Ishikawa (cell line): ENCODE measurements around the gene BNIP5.

Source experiments
- CEBPB ChIP-seq: IDR thresholded peaks from 2 replicates; pipeline ENCODE4 v1.6.1; 2012
- CREB1 ChIP-seq: IDR thresholded peaks from 2 replicates; pipeline ENCODE4 v1.6.1; 2012; ENCODE audit warnings: low read depth
- EGR1 ChIP-seq: IDR thresholded peaks from 2 replicates; pipeline ENCODE4 v1.6.1; 2012
- EP300 ChIP-seq: IDR thresholded peaks from 2 replicates; pipeline ENCODE4 v1.6.1; 2012; ENCODE audit warnings: borderline replicate concordance
- FOXM1 ChIP-seq: IDR thresholded peaks from 2 replicates; pipeline ENCODE4 v1.6.1; 2012; ENCODE audit warnings: low read depth, borderline replicate concordance
- NFIC ChIP-seq: IDR thresholded peaks from 2 replicates; pipeline ENCODE4 v1.6.1; 2012
- RAD21 ChIP-seq: IDR thresholded peaks from 2 replicates; pipeline ENCODE4 v1.6.1; 2012; ENCODE audit warnings: low read depth
- REST ChIP-seq: IDR thresholded peaks from 2 replicates; pipeline ENCODE4 v1.6.1; 2012; ENCODE audit warnings: low read depth, mild to moderate bottlenecking
- TAF1 ChIP-seq: IDR thresholded peaks from 2 replicates; pipeline ENCODE4 v1.6.1; 2012; ENCODE audit warnings: low read depth, mild to moderate bottlenecking
- TCF12 ChIP-seq: IDR thresholded peaks from 2 replicates; pipeline ENCODE4 v1.6.1; 2012; ENCODE audit warnings: low read depth
- TEAD4 ChIP-seq: IDR thresholded peaks from 2 replicates; pipeline ENCODE4 v1.6.1; 2012
- USF1 ChIP-seq: IDR thresholded peaks from 2 replicates; pipeline ENCODE4 v1.6.1; 2012
- YY1 ChIP-seq: IDR thresholded peaks from 2 replicates; pipeline ENCODE4 v1.6.1; 2012; ENCODE audit warnings: low read depth
- ZBTB7A ChIP-seq: IDR thresholded peaks from 2 replicates; pipeline ENCODE4 v1.6.1; 2012; ENCODE audit warnings: low read depth
- TF ChIP-seq, protein P1 (sequence below): IDR thresholded peaks from 2 replicates; pipeline ENCODE4 v1.6.1; 2012

The BNIP5 gene

DNA sequence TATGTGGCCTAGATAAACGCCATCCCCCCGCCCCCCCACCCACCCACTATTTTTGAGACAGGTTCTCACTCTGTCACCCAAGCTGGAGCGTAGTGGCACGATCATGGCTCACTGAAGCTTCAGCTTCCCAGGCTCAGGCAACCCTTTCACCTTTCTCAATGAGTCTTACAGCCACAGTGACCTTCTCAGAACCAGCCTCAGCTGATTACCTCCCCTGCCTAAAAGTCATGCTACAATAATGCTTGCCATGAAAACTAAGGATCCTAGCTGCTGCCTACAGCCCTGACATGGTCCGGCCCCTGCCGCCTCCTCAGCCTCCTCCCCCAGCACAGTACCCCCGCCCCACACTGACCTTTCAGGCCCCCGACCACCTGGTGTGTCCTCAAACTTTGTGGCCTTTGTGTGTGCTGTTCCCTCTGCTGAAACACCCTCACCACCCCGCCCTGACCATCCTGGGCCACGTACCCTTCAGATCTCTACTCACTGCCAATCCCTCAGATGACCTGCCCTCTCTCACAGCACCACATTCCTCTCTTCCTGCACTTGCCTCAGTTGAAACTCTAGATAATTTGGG, 35.5 kb downstream of the BNIP5 start:
- TF ChIP-seq ZBTB7A = no peak

- no peak for TF ChIP-seq EP300
- no peak for TF ChIP-seq CEBPB
- no peak for TF ChIP-seq USF1
- no peak for TF ChIP-seq TAF1
- no peak for TF ChIP-seq FOXM1
- TF ChIP-seq, protein P1, sequence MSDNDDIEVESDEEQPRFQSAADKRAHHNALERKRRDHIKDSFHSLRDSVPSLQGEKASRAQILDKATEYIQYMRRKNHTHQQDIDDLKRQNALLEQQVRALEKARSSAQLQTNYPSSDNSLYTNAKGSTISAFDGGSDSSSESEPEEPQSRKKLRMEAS = no peak
- TF ChIP-seq YY1 = no peak
- TF ChIP-seq CREB1 = no peak
- TF ChIP-seq RAD21 = no peak
- TF ChIP-seq NFIC = no peak
- TF ChIP-seq REST = no peak
- no peak for TF ChIP-seq EGR1
- TF ChIP-seq TCF12 = no peak
- no peak for TF ChIP-seq TEAD4
- no peak for TF ChIP-seq ZBTB7A
Observed at GRCh38 chr6:36298027-36298426, 38.7 kb downstream of the BNIP5 start.

- TF ChIP-seq EP300 (no peak), EGR1 (no peak), FOXM1 (no peak), ZBTB7A (no peak), TAF1 (no peak), YY1 (no peak), TCF12 (no peak), USF1 (no peak), CREB1 (no peak), CEBPB (no peak), RAD21 (no peak), NFIC (no peak), REST (no peak), TEAD4 (no peak)
- TF ChIP-seq, protein P1 = no peak
Observed at GRCh38 chr6:36297511-36297910, 39.2 kb downstream of the BNIP5 start.

GRCh38 chr6:36297051-36297450, 39.6 kb downstream of the BNIP5 start:
- TF ChIP-seq, protein P1 = no peak
- TF ChIP-seq EP300 (no peak), CREB1 (no peak), NFIC (no peak), EGR1 (no peak), REST (no peak), RAD21 (no peak), TAF1 (no peak), USF1 (no peak), FOXM1 (no peak), CEBPB (no peak), TEAD4 (no peak), TCF12 (no peak)
